HG02623 (cell line): ENCODE data around the gene PLCH1.

ENCODE experiments used
- ATAC-seq: cut with Tn5 transposase; IDR thresholded peaks from one replicate; pipeline ENCODE4 v1.9.1; 2021; ENCODE audit warnings: moderate library complexity; ENCODE audit not compliant: unreplicated experiment

PLCH1 gene

DNA sequence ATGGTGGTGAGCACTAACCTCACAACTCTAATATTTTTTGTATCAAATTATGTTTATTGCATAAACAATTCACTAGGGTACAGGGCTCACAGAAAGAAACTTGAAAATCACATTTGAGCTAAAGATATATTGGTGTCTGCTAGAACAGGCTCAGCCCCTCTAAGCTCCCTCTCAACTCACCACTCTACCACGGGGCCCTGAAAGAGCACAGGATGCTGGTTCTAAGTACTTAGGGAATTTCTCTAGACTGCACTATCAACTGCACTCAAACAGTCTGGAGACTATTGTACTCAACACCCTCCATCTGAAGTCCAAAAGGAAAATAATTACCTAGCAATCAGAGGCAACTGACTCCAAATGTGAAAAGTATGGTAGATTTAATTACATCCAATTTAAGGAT, 352.7 kb downstream of the PLCH1 start:
- no peak for ATAC-seq

DNA sequence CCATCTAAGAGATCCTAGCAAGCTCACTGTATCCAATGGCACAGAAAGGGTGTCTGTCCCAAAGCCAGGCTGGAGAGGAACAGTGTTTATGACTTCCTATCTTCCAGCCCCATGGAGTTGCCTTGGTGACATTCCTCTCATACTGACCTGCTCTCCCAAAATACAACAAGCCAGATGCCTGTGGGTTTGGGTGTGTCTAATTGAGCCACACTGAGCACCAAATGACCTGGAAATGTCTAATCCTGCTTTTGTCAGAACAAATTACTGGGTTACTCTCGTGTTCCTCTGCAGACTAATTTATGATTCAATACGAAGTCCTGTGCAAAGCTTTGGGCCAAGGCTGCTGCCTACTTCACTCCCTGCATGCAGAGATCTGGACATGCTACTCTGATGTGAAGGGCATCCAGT, 353.3 kb downstream of the PLCH1 start:
- no peak for ATAC-seq

DNA sequence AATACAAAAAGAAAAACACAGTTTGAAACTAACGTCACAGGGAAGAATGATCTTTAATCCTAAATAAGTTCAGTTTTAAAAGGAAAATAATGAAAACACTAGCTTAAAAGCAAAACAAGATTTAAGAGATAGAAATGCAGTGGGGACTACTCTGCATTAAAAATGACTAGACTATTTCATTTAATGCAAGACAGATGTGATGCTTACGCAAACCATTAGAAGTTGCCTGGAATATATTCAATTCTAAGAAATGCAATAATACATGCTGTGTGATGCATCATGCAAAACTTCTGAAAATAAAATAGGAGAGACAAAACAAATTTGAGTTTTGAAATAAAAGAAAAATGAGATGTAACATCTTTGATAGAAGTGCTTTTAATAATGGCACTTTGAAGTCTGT, 353.8 kb downstream of the PLCH1 start:
- ATAC-seq, result no peak

DNA sequence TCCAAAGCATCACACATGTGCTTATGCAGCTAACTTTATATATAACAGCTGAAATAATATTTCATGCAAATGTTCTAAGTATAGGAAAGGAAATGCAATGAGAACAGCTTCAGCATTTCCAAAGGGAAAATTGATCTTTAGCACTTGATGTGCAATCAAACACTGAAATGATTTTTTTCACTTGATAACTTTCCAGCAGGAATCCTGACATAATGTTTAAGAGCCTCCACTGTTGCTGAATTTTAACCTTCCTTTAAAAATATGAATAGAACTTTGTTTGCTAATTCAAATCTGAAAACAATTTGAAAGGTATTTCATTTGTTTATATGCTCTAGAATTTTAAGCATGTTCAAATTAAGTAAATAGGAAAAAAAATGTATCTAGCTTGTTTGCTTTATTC, 354.5 kb downstream of the PLCH1 start:
- ATAC-seq, result no peak

DNA sequence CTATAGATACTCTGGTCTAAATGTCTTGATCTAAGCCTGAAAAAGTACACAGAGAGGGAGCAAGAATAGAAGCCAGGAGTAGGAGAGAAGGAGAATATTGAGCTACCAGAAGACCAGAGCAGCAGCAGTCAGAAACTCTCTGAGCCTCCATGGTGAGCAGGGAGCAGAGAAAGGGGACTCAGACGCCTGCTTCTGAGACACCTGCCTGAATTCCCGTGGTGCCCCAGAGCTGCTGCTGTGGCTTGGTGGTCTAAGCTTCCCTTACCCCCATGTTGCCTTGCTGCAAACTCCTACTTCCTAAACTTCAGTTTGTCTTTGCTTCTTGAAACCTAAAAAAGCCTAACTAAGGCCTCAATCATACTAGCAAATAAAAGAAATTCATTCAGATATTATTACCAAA, 356.5 kb downstream of the PLCH1 start:
- ATAC-seq, result no peak

DNA sequence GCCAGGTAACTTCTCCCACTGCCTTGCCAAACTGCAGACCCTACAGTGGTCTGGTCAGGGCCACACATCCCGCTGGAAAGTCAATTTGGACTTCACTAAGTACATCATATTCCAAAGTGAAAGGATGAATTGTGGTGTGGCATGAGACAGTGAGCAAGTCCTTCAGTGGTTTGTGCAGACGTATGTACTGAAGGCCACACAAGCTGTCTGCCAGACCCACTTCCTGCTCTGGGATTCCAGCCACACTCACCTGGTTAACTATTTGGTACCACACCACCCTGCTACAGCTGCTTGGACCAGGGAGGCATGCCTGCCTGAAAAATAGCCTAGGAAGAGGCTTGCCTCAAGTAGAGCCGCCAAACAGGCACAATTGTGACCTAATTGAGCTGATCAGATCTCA, 357.3 kb downstream of the PLCH1 start:
- ATAC-seq, result no peak

DNA sequence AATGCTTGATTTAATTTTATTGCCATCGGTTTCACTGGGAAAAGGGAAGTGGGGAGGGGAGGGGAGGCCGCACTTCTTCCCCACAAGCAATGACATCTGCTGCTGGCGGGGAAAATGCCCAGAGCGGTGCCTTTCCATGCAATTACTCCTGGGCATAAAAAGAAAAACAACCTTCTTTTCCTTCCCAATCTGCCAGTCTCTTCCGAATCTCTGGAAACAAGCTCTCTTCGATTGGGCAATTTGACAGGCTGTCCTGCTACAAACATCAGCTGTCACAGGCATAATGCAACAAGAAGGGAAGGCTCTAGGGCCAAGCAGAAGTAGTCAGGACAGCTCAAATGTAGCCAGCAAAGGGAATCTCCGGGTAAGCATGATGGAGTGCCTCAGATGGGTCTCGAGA, 358.0 kb downstream of the PLCH1 start:
- ATAC-seq, result no peak

DNA sequence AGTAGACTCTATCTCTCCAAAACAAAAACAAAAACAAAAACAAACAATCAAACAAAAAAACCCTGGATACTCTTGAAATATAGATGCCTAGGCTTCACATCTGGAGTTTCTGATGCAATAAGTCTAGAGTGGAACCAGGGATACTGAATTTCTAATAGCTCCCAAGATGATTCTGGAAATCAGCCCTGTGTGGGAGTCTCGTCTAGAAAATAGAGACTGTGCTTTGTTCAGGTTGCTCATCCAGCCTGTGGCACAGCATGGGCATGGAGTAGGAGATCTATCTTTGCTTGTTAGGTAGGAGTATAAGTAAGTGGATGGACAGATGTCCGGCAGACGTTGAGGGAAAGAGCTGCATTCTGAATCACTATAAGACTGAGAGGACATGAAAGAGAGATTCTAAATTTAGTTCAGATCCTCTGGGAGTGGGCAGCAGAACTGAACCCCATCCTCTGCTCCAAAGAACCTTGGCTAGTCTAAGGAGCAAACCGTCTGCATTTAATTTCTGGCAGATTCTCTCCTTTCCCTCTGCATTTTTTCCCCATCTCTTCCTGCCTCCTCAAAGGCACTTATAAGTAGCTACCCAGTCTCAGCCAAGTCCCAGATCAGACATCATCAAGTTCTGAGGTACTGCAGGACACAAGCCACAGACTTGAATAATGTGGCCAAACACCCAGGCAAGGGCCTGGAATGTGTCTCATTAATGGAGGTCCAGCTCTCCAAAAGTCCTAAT, 358.8 kb downstream of the PLCH1 start:
- ATAC-seq, result no peak

DNA sequence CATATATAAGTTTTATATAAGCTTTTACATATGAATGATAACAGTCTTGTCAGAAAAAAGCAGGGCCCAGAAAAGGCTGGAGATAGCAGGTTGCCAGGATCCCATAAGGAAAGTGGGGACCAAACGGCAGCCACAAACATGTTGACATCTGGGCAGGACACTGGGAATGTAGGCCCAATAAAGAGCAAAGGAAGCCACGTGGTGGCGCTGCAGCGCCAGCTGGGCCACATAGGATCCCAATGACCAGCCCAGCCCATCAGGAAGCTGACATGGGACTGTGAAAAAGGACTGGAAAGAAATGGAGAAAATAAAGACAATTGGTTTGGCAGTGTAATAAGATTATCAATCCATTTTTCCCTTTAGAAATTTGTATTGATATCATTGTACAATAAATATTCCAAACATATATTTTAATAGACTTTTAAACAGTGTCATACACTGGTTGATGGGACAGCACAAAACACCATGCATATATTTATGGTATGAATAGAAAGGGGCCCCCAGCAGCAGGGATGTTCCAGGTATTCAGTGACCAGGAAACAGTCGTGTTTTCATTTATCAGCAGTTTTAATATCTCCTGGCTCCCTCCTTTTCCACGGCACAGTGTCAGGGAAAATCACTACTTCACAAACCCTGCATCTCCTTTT, 362.4 kb downstream of the PLCH1 start:
- ATAC-seq, result peak; percentile 59

DNA sequence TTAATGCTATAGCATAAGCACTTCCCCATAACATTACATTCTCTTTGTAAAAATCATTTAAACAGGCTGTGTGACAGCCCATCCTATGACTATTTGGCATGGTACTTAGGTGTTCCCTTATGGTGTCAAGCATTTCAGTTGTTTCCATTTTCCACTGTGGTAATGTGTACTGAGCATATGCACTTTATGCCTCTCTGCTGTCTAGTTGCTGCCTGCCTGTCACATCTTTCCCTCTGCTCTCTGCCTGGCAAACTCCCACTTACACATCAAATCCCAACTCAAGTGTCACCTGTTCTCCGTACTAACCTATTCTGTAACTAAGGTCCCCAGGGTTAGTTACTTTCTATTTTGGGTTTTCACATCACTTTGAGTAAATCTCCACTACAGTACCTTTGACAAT, 367.0 kb downstream of the PLCH1 start:
- no peak for ATAC-seq

DNA sequence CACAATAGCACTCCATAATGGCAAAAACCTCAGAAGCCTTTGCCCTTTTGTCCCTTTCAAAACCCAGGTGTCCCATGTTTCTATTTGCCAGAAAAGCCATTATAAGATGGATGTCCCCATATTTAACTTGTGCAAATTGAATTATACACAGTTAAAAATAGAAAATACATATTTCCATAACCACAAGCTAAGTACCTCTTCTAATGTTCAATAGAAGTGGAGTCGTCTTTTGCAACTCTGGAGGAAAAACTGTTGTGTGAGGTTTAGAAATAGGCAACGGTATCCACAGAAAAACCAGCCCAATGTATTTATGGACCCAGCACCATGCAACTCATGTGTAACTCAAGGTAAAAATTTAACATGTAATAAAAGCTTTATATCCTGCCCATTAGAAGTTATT, 367.8 kb downstream of the PLCH1 start:
- no peak for ATAC-seq

DNA sequence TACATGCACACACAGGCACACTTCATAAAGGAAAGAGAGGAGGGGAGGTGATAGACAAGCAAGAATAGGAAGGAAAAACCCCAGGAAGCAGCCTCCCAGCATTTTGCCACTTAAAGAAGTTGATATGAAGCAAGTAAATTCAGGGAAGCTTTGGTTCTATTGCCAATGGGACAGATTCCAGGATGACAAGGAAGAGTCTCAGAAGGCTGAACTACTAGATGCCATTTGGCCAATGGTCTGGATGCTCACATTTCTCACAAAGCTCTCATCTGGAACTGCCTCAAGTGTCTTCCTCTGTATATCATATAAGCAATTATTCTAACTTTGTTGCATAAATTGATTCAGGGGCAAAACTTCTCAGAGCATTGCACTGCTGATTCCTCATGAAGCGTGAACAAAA, 372.6 kb downstream of the PLCH1 start:
- ATAC-seq, result no peak

DNA sequence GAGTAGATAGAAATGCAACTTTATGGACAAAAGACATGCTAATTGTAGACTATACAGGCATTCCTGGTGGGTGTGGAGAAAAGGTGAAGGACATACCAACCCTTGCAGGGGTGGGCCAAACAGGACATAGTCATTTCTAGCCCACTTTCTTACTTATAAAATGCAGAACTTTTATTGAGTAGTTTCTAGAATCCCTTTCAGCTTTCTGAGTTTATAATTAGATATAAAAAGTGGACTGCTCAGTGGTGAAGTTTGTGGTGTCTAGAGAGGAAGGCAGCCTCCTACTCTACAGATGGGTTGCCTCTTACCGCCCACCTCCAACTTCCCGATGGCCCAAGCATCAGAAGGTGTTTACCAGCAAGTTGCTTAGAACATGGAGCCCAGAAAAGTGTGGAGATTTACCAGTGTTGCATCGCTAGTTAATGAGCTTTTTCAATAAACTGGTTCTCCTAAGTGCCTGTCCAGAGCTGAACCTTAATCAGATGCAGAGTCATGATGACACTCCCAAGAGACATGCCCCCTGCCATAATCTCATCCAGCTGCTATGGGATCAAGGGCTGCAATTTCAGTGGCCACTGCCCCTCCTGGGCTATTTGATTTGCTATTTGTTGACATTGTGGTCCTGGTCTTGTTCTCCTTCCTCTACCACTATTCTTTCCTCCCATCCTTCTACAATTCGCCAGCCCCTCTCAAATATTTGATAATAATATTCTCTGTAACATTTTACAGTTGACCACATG, 373.9 kb downstream of the PLCH1 start:
- ATAC-seq, result no peak

DNA sequence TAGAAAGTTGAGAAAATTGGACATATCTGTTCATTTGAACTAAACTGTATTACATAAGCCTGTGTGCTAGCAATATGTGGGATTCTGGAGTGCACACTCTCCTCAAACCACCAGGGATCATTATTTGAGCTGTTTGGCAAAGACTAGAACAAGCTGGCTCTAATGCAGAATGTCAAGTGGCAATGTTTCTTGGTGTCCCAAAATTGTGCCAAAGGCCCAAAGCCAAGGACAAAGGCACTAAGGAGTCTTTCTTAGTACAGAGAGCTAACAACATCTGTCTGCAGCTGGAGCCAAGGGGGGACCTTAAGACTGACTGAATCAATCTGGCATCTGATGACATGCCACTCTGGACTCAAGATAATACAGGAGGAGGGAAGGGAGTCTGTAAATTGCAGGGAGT, 374.7 kb downstream of the PLCH1 start:
- no peak for ATAC-seq

DNA sequence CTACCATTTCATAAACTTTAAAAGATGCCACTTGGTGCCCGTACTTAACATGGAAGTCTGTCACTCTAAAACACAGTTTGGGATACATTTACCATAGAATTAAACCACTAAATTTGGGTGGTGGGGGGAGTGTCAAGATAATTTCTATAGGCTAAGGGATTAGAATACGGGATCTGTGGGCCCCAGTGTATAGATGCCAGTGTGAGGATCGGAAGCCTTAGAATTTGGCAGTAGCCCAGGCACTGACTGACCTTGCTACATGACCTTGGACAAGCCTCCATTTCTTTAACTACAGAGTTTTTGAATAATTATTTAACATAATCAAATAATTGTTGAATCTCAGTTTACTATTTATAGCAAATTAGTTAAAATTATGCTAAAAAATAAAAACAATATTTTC, 375.1 kb downstream of the PLCH1 start:
- no peak for ATAC-seq

DNA sequence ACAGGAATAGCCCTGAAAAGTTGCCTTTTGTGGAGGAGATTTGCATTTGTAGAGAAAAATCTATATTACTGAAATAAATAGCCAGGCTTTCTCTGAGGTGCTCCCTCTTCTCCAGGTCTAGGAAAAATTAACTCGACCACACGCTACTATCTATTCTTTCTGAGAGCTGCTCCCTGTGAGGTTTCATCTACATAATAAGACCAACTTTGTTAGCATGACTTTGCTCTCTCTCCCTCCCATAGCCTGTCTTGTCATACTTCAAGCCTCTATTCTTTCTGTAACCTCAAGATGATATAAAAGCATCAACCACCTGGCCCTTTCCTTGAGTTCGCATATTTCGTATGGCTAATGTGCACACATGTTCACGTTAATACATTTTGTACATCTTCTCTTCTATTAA, 375.6 kb downstream of the PLCH1 start:
- ATAC-seq, result no peak

DNA sequence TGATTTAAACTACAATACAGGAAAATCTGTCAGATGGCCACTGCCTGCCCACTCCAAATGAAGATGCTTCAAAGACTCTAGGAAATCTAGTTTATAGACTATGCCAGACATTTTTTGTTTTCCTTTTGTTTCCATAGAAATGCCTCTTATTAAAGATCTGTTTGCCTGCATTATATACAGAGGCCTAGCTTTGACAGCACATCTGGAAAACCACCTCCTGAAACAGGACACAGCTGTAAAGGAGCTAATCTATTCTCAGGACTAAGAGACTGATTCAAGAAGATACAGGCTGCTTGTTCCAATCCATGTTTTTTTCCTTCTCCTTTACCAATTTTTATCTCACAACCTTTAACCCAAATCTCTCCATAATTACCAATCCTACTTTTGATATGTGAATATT, 376.1 kb downstream of the PLCH1 start:
- no peak for ATAC-seq

DNA sequence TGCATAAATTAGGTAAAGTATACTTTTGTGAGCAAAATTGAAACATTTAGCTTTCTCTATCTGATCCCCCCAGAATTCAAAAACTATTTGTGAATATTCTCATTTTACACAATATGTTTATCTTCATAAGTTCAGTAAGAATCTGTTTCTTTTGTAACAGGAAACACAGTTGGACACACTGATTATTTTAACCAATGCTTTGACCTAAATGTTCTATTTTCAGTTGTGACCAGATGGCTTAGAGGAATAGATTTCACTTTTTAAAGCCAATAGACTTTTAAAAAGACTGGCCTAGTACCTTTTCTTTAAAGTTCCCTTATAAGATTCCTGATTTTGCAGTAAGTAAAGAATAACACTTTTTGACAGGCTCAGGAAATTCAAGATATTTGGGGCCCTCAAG, 377.4 kb downstream of the PLCH1 start:
- ATAC-seq, result no peak

DNA sequence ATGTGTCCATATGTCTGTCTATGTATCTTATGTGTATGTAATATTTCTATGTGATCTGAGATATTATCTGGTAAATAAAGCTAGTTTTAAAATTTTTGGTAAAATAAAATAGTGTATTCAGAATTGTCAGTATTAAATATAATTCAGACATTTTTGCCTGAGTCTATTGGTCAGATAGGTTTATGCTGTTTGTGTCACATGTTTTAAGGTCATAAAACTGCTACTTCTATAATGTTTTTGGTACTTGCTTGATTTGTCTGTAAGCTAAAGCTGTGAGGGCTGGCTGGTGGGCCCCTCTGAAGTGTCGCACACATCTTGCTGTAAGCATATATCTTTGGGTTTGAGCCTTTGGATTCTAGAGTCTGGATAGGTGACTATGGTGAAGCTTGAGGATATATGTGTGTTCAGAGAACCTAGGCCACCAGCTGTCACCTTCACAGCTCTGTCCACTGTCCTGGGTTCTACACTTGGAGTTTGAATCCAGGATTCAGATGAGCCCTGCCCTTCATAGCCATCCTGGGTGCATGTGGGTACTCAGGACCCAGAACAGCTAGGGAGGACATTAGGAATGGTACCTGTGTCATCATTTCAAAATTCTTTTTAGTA, 379.6 kb downstream of the PLCH1 start:
- no peak for ATAC-seq

DNA sequence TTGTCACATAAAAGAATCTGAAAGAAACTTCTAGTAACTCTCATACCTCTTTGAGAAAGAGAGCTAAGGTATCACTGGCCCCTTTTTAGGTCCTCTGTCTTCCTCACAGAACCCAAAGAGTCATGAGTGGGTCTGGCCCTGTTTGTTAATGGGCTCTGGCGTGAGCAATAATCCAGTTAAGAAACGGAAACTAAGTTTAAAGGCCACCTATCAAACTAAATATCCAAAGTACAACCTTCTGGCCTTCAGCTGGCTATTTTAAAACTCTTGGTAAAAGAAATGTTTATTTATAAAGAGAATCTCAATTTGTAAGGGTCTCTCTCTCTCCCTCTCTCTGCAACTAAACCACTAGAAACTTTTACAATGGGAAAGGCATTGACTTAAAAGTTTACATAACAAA, 380.4 kb downstream of the PLCH1 start:
- no peak for ATAC-seq

DNA sequence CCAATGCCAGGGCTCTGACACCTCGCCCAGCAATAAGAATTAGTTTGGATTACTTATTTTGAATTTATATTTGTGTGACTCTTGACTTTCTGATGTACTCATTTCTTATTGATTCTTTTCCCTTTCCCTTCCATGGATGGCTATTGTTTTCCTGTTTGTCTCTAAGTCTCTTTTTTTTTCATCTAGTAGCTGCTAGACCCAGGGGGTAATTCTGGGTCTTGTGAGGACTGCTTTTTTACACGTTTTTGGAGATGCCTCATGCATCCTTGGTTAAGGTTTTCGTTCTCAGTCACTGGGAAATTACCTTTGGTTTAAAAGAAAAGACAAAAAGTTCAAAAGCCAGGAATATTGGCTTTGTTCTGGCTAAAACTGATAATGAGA, 381.2 kb downstream of the PLCH1 start:
- no peak for ATAC-seq
